HepG2 (cell line): Measurements from ENCODE around the gene STK39. TPM values are rescaled to one million over a fixed set of nuclear protein-coding genes. Genes with fewer than 3 reads are reported as not detected.

Experiments used
- ATAC-seq: fragments of 200-7000 bp; cut with Tn5 transposase; 3 replicates; pipeline ENCODE4 v1.9.1; 2020; ENCODE audit warnings: mild to moderate bottlenecking, moderate library complexity
- BruUV-seq: library from RNA; stranded (reverse); fragments of 400-500 nt; replicated peaks from 2 replicates; lab custom pipeline; 2021; lab: Mats Ljungman, UMichigan
- CTCF ChIA-PET: fragments of 300-600 bp; formaldehyde crosslinking; extraction: SDS; loops from one replicate; lab custom pipeline; 2021; ENCODE audit warnings: low total read pairs, inconsistent platforms, low intra/inter-chr PET ratio; lab: Yijun Ruan, JAX
- POLR2A ChIA-PET: fragments of 350-600 bp; sonication (Branson Sonifier 250); formaldehyde crosslinking; loops from one replicate; lab custom pipeline; 2020; ENCODE audit warnings: antibody characterized with exemption, inconsistent platforms; lab: Yijun Ruan, JAX
- DNase-seq: peaks from one replicate; pipeline ENCODE4 v3.0.0-alpha.2; 2015; ENCODE audit warnings: low spot score
- FAIRE-seq: peaks from 3 replicates; lab custom pipeline; 2011; peaks lifted over from hg19 to GRCh38; lab: Jason Lieb, UNC
- H2AFZ ChIP-seq: one replicate; pipeline ENCODE4 v1.6.1; 2011; ENCODE audit warnings: low read length, inconsistent platforms
- H3K27ac ChIP-seq: fragments of 300-600 bp; 3 replicates; pipeline ENCODE4 v1.8.0; 2011; ENCODE audit warnings: mixed run types, mild to moderate bottlenecking, mixed read lengths, low read length, inconsistent platforms; ENCODE audit not compliant: insufficient read depth; ENCODE audit errors: extremely low read length
- H3K27me3 ChIP-seq, 2 experiments: fragments of 200-600 bp in 1 of 2; 2 replicates in 1 of 2; 3 replicates in 1 of 2; pipeline versions ENCODE4 v1.6.0 to v1.8.0; 2011; ENCODE audit warnings: low read length in 2 of 2, mild to moderate bottlenecking in 2 of 2, moderate library complexity in 2 of 2, inconsistent platforms in 1 of 2; ENCODE audit not compliant: insufficient read depth in 2 of 2, control insufficient read depth in 1 of 2
- H3K36me3 ChIP-seq, 2 experiments: fragments of 200-600 bp in 1 of 2; replicated peaks in 1 of 2; 2 replicates in 1 of 2; 3 replicates in 1 of 2; pipeline versions ENCODE4 v1.5.1 to v1.8.0; 2011; ENCODE audit warnings: low read length in 2 of 2, inconsistent platforms in 1 of 2; ENCODE audit not compliant: insufficient read depth in 2 of 2, control insufficient read depth in 1 of 2
- H3K4me1 ChIP-seq: 2 replicates; pipeline ENCODE4 v1.5.1; 2012; ENCODE audit warnings: low read length, inconsistent platforms; ENCODE audit not compliant: insufficient read depth
- H3K4me2 ChIP-seq: 2 replicates; pipeline ENCODE4 v1.6.0; 2011; ENCODE audit warnings: low read depth, low read length, inconsistent platforms
- H3K4me3 ChIP-seq, 3 experiments: fragments of 200-600 bp in 1 of 3; sonication (generic), shearing (Covaris generic) in 1 of 3; replicated peaks in 1 of 3; 2 replicates each; pipeline ENCODE4 v1.5.1; 2011 to 2016; ENCODE audit warnings: low read length in 3 of 3, inconsistent platforms in 2 of 3, low read depth in 2 of 3, mild to moderate bottlenecking in 2 of 3, control low read depth in 1 of 3, mixed read lengths in 1 of 3; ENCODE audit not compliant: insufficient read depth in 1 of 3
- H3K79me2 ChIP-seq: one replicate; pipeline ENCODE4 v1.6.1; 2011; ENCODE audit warnings: low read length, inconsistent platforms; ENCODE audit not compliant: insufficient read depth
- H3K9ac ChIP-seq: 2 replicates; pipeline ENCODE4 v1.6.0; 2011; ENCODE audit warnings: mild to moderate bottlenecking, low read depth, low read length, inconsistent platforms; ENCODE audit not compliant: insufficient read depth
- H3K9me3 ChIP-seq: 2 replicates; pipeline ENCODE4 v1.5.1; 2012; ENCODE audit warnings: mild to moderate bottlenecking, low read length
- H4K20me1 ChIP-seq: 2 replicates; pipeline ENCODE4 v1.6.0; 2011; ENCODE audit warnings: inconsistent platforms, mild to moderate bottlenecking, low read length, moderate library complexity; ENCODE audit not compliant: insufficient read depth
- CBX5 ChIP-seq: sonication (generic); formaldehyde crosslinking; IDR thresholded peaks from 2 replicates; pipeline ENCODE4 v1.4.0; 2020; ENCODE audit warnings: missing genetic modification reagents, borderline replicate concordance
- CCDC6 ChIP-seq: sonication (generic); formaldehyde crosslinking; IDR thresholded peaks from 2 replicates; pipeline ENCODE4 v1.8.1; 2022; ENCODE audit warnings: mild to moderate bottlenecking, missing genetic modification reagents, moderate library complexity
- NFKBIZ ChIP-seq: IDR thresholded peaks from 2 replicates; pipeline ENCODE4 v1.6.1; 2018; ENCODE audit warnings: missing genetic modification reagents, missing compliant biosample characterization
- POLR2A ChIP-seq, 2 experiments: IDR thresholded peaks; 2 replicates each; pipeline ENCODE4 v1.6.1; 2011; ENCODE audit warnings: low read depth in 2 of 2, low read length in 2 of 2, mild to moderate bottlenecking in 1 of 2, moderate library complexity in 1 of 2; ENCODE audit not compliant: insufficient read depth in 1 of 2
- RAD51 ChIP-seq: fragments of 450-650 bp; IDR thresholded peaks from 2 replicates; pipeline ENCODE4 v1.6.1; 2016; ENCODE audit warnings: borderline replicate concordance
- ZNF816 ChIP-seq: sonication (generic); formaldehyde crosslinking; IDR thresholded peaks from 2 replicates; pipeline ENCODE4 v1.8.0; 2022; ENCODE audit warnings: missing genetic modification reagents, mild to moderate bottlenecking, borderline replicate concordance
- WGBS: methylation state at CpG from one replicate; pipeline ENCODE4 v1.1.6; 2017; ENCODE audit warnings: low lambda C conversion rate; 5-methylcytosine and 5-hydroxymethylcytosine counted together
- in situ Hi-C: cut with HindIII; loops from 2 replicates; pipeline ENCODE4 v1.10.0; 2017; ENCODE audit warnings: low pct_unique_long_range_greater_than_20kb; ENCODE audit not compliant: extremely low pct_ligation_motif_present
- intact Hi-C: fragments of 100-400 bp; cut with micrococcal nuclease; formaldehyde crosslinking; loops from one replicate; pipeline ENCODE4 v1.10.0; 2022; ENCODE audit not compliant: unreplicated experiment
- polyA plus RNA-seq, 8 experiments: library from polyadenylated mRNA; depleted of rRNA in 3 of 8; stranded (reverse) in 7 of 8; unstranded in 1 of 8; fragments of >200 nt; fragmentation: Illumina TruSeq in 4 of 8; extraction: Trizol in 4 of 8; gene quantifications; 2 replicates each; pipeline versions ENCODE4 v1.2.1 to v1.2.3, GENCODE V29; 2011 to 2016; ENCODE audit warnings: low read depth in 4 of 8, missing spikeins in 1 of 8, mixed read lengths in 1 of 8; ENCODE audit not compliant: insufficient read depth in 1 of 8
- total RNA-seq, 5 experiments: library from RNA; depleted of rRNA; stranded (reverse); fragments of >200 nt; fragmentation: Illumina TruSeq; extraction: Trizol; gene quantifications; 2 replicates each; pipeline ENCODE4 v1.2.3, GENCODE V29; 2016; ENCODE audit warnings: low read depth in 1 of 5
- TF ChIP-seq, protein P1 (sequence below): sonication (generic); formaldehyde crosslinking; conservative IDR thresholded peaks from 2 replicates; pipeline ENCODE4 v1.5.0; 2020; ENCODE audit warnings: missing genetic modification reagents

Gene STK39
- total and polyA plus RNA-seq, 2 of the 13 experiments (the other 11 are each of a cell fraction or from before 2014, with no cell fraction given) = 27.3 to 38.4 TPM

DNA sequence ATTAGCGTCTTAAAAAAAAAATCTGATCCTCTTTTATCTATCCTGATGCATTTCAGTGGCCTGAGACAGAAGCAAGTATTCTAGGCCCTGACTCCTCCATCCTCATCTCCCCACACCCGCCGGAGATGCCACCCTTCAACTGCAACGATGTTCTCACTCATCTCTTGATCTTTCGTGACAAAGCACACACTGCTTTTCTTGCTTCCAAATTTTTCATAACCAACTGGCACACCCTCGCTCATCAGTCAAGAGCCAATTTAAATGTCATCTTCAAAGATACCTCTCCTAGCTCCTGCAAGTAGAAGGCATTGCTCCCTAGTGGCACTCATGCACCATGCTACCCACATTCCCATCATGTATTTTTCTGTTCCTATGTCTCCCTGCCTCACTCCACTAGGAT, 115.0 kb downstream of the STK39 start:
- CTCF ChIA-PET = no interaction called here
- BruUV-seq = no TSS peak
- peaks cover 10 to 61% of the 10 kb centered on the region in 2 experiments for H3K36me3 ChIP-seq

DNA sequence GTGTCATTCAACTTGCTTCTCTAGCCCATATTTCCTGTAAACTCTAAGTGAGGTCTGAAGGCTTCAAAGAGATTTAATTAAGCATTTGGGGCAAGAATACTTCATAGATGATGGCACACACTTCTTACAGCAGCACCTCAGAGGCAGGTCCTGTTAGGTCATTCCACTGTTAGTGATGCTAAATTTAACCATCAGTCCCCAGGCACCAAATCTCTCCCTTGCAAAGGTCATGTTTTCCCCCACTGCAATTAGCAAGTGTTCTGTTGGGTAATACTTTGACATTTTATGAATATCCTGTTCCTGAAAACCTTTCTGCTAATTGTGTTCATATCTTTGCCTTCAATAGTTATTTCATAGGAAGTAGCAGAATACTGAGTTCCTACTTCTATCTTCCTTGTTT, 117.0 kb downstream of the STK39 start:
- ATAC-seq (no peak), DNase-seq (no peak), FAIRE-seq (no peak)
- ChIA-PET POLR2A (no interaction called here), CTCF (no interaction called here)
- BruUV-seq = no TSS peak
- Histone ChIP-seq H3K9me3 (no peaks in the 10 kb centered on the region), H3K9ac (no peak overlapping the region), H2AFZ (no peak overlapping the region), H3K4me3 (no peak overlapping the region), H3K27ac (no peak overlapping the region), H3K36me3 (peaks cover 13 to 68% of the 10 kb centered on the region in 2 experiments), H3K79me2 (no peaks in the 10 kb centered on the region), H3K27me3 (no peaks in the 10 kb centered on the region), H3K4me1 (no peaks in the 10 kb centered on the region), H3K4me2 (no peak overlapping the region), H4K20me1 (no peaks in the 10 kb centered on the region)
- intact Hi-C loops = no loop called here
- in situ Hi-C loops = loop anchor here (25.0 kb wide), 1 partner anchor 782 kb away; the partner anchor contains the start of gene G6PC2
- no peak for TF ChIP-seq ZNF816 (CRISPR knock-in tag)

More for the DNA sequence above, 115.0 kb downstream of the STK39 start:
- FAIRE-seq = no peak
- 97% methylated on average over 6 of the region's 6 CpGs for WGBS
- Histone ChIP-seq H3K27me3 (no peaks in the 10 kb centered on the region), H3K9ac (no peak overlapping the region), H4K20me1 (no peaks in the 10 kb centered on the region), H2AFZ (no peak overlapping the region), H3K4me2 (no peak overlapping the region), H3K4me3 (no peak overlapping the region), H3K9me3 (no peaks in the 10 kb centered on the region), H3K27ac (no peak overlapping the region), H3K4me1 (no peaks in the 10 kb centered on the region), H3K79me2 (no peaks in the 10 kb centered on the region)
- intact Hi-C loops (no loop called here), in situ Hi-C loops (loop anchor here (25.0 kb wide), 1 partner anchor 780 kb away; the partner anchor contains the start of gene G6PC2)
- ATAC-seq = no peak
- no peak for DNase-seq
- TF ChIP-seq POLR2A (IDR thresholded peaks at IDR 0.05; ENCODE audit: insufficient read depth in 1 of 2, low read depth in 2 of 2, low read length in 2 of 2) = no peak
- no peak for TF ChIP-seq RAD51
- TF ChIP-seq CBX5 = no peak
- no peak for TF ChIP-seq NFKBIZ
- no peak for TF ChIP-seq CCDC6
- TF ChIP-seq, protein P1, sequence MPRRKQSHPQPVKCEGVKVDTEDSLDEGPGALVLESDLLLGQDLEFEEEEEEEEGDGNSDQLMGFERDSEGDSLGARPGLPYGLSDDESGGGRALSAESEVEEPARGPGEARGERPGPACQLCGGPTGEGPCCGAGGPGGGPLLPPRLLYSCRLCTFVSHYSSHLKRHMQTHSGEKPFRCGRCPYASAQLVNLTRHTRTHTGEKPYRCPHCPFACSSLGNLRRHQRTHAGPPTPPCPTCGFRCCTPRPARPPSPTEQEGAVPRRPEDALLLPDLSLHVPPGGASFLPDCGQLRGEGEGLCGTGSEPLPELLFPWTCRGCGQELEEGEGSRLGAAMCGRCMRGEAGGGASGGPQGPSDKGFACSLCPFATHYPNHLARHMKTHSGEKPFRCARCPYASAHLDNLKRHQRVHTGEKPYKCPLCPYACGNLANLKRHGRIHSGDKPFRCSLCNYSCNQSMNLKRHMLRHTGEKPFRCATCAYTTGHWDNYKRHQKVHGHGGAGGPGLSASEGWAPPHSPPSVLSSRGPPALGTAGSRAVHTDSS = no peak
- POLR2A ChIA-PET = no interaction called here
